Measurements from ENCODE around the gene CCDC8.

- TF ChIP-seq CTCF (IDR thresholded peaks at IDR 0.05) (no peak), POLR2A (IDR thresholded peaks at IDR 0.05) (no peak)
Observed at GRCh38 chr19:46374536-46375475, 38.6 kb downstream of the CCDC8 start.
